DND-41 (cell line): ENCODE data around the gene GALP.

ENCODE experiments used
- ATAC-seq: fragments of 200-7000 bp; cut with Tn5 transposase; 3 replicates; pipeline ENCODE4 v1.9.1; 2021; ENCODE audit warnings: low read depth; ENCODE audit not compliant: insufficient read depth
- DNase-seq: peaks from one replicate; pipeline ENCODE4 v3.0.0-alpha.2; 2020
- H2AFZ ChIP-seq: 2 replicates; pipeline ENCODE4 v1.6.0; 2012; ENCODE audit warnings: low read depth, low read length
- H3K27ac ChIP-seq: 2 replicates; pipeline ENCODE4 v1.5.1; 2012; ENCODE audit warnings: low read length, inconsistent platforms
- H3K27me3 ChIP-seq: fragments of 200-600 bp; sonication (generic); 2 replicates; pipeline ENCODE4 v1.6.0; 2012; ENCODE audit warnings: low read length, mild to moderate bottlenecking, inconsistent platforms; ENCODE audit not compliant: insufficient read depth, poor library complexity
- H3K36me3 ChIP-seq: 2 replicates; pipeline ENCODE4 v1.5.1; 2012; ENCODE audit warnings: low read length, inconsistent platforms; ENCODE audit not compliant: insufficient read depth
- H3K4me1 ChIP-seq: 2 replicates; pipeline ENCODE4 v1.5.1; 2012; ENCODE audit warnings: mild to moderate bottlenecking, low read length; ENCODE audit not compliant: insufficient read depth
- H3K4me2 ChIP-seq: 2 replicates; pipeline ENCODE4 v1.6.0; 2012; ENCODE audit warnings: mild to moderate bottlenecking, moderate library complexity, low read length, inconsistent platforms; ENCODE audit not compliant: insufficient read depth
- H3K4me3 ChIP-seq, 2 experiments: fragments of 200-600 bp in 1 of 2; shearing (Covaris generic) in 1 of 2; 2 replicates each; pipeline ENCODE4 v1.5.1; 2012 to 2016; ENCODE audit warnings: inconsistent platforms in 2 of 2, low read length in 2 of 2, mild to moderate bottlenecking in 2 of 2, low read depth in 1 of 2, moderate library complexity in 1 of 2
- H3K79me2 ChIP-seq: 2 replicates; pipeline ENCODE4 v1.6.0; 2012; ENCODE audit warnings: low read length, inconsistent platforms; ENCODE audit not compliant: insufficient read depth
- H3K9ac ChIP-seq: 2 replicates; pipeline ENCODE4 v1.6.0; 2012; ENCODE audit warnings: low read depth, mild to moderate bottlenecking, inconsistent platforms, low read length, moderate library complexity
- H3K9me3 ChIP-seq: 2 replicates; pipeline ENCODE4 v1.5.1; 2012; ENCODE audit warnings: low read length, moderate library complexity, mild to moderate bottlenecking, inconsistent platforms; ENCODE audit not compliant: insufficient read depth, severe bottlenecking
- H4K20me1 ChIP-seq: 2 replicates; pipeline ENCODE4 v1.6.0; 2012; ENCODE audit warnings: low read length; ENCODE audit not compliant: insufficient read depth
- CTCF ChIP-seq: IDR thresholded peaks from 2 replicates; pipeline ENCODE4 v1.5.1; 2012; ENCODE audit warnings: borderline replicate concordance, low read length, moderate library complexity, mild to moderate bottlenecking; ENCODE audit not compliant: poor library complexity, severe bottlenecking; ENCODE audit errors: extremely low read depth
- EZH2 ChIP-seq: IDR thresholded peaks from 3 replicates; pipeline ENCODE4 v1.6.1; 2012; ENCODE audit warnings: borderline replicate concordance, low read depth, mild to moderate bottlenecking, moderate library complexity, low read length, inconsistent platforms; ENCODE audit not compliant: severe bottlenecking

Gene GALP

DNA sequence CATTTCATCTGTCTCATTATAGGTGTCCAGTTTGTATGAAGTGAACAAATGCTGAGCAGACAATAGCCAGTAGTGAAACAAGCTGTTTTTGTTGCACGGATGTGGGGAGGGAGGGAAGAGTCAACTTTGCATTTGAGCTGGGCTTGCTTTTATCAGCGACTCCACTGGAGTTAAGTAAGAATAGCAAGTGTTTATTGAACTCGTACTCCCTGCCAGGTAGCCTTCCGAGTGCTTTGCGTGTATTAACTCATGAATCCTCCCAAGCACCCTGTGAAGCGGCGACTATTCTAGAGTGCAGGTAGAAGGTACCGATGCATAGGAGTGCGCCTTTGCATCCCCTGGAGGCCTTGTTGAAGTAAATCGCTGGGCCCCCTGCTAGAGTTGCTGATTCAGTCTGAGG is 39.4 kb upstream of the GALP start:
- no peaks in the 10 kb centered on the region for H4K20me1 ChIP-seq
- no peak overlapping the region for H2AFZ ChIP-seq
- no peak overlapping the region for H3K9ac ChIP-seq
- no peak overlapping the region for H3K4me3 ChIP-seq
- no peaks in the 10 kb centered on the region for H3K27me3 ChIP-seq
- TF ChIP-seq EZH2 (no peak), CTCF (no peak)
- no peak overlapping the region for H3K27ac ChIP-seq
- DNase-seq: no peak
- no peak for ATAC-seq
- peaks cover 9% of the 10 kb centered on the region for H3K4me1 ChIP-seq
- H3K4me2 ChIP-seq: no peak overlapping the region
- no peaks in the 10 kb centered on the region for H3K9me3 ChIP-seq
- H3K36me3 ChIP-seq: no peaks in the 10 kb centered on the region
- no peaks in the 10 kb centered on the region for H3K79me2 ChIP-seq

GRCh38 chr19:56137405-56137804 is 38.4 kb upstream of the GALP start:
- H3K27ac ChIP-seq: no peak overlapping the region

GRCh38 chr19:56138069-56138468 is 37.7 kb upstream of the GALP start:
- Histone ChIP-seq H3K9ac (no peak overlapping the region), H3K4me2 (no peak overlapping the region), H3K27ac (no peak overlapping the region), H3K79me2 (peaks cover 16% of the 10 kb centered on the region), H3K36me3 (peaks cover 5% of the 10 kb centered on the region; the same call in 1 of the 2 replicates), H4K20me1 (peaks cover 4% of the 10 kb centered on the region; the same call in 1 of the 2 replicates), H3K9me3 (no peaks in the 10 kb centered on the region), H3K27me3 (no peaks in the 10 kb centered on the region), H3K4me1 (peaks cover 24% of the 10 kb centered on the region), H2AFZ (no peak overlapping the region), H3K4me3 (no peak overlapping the region)
- ATAC-seq (no peak), DNase-seq (no peak)
- TF ChIP-seq EZH2: no peak
- TF ChIP-seq CTCF: no peak

More at GRCh38 chr19:56137405-56137804, 38.4 kb upstream of the GALP start:
- peaks cover under 1% of the 10 kb centered on the region; the same call in 1 of the 2 replicates for H3K36me3 ChIP-seq
- no peaks in the 10 kb centered on the region for H3K27me3 ChIP-seq
- H3K79me2 ChIP-seq: peaks cover 9% of the 10 kb centered on the region
- no peak overlapping the region for H2AFZ ChIP-seq
- H3K9me3 ChIP-seq: no peaks in the 10 kb centered on the region
- no peak for TF ChIP-seq EZH2
- no peak for TF ChIP-seq CTCF
- peaks cover 17% of the 10 kb centered on the region for H3K4me1 ChIP-seq
- H4K20me1 ChIP-seq: no peaks in the 10 kb centered on the region
- H3K4me3 ChIP-seq: no peak overlapping the region
- H3K4me2 ChIP-seq: no peak overlapping the region
- ATAC-seq (no peak), DNase-seq (no peak)
- no peak overlapping the region for H3K9ac ChIP-seq
